HL-60 (cell line): Measurements from ENCODE around the gene PRRC1.

ENCODE experiments used
- DNase-seq, 2 experiments: peaks; one replicate each; pipeline ENCODE4 v3.0.0-alpha.2; 2010 to 2020; ENCODE audit warnings: low read depth in 1 of 2, low spot score in 1 of 2
- H3K27ac ChIP-seq: fragments of 250-450 bp; sonication (Bioruptor Pico); replicated peaks from 2 replicates; pipeline ENCODE4 v1.5.1; 2020; ENCODE audit warnings: mild to moderate bottlenecking, moderate library complexity
- H3K27me3 ChIP-seq: fragments of 250-450 bp; sonication (Bioruptor Pico); 2 replicates; pipeline ENCODE4 v1.5.1; 2021; ENCODE audit warnings: mild to moderate bottlenecking, moderate library complexity; ENCODE audit not compliant: insufficient read depth, poor library complexity, severe bottlenecking
- H3K4me3 ChIP-seq: replicated peaks from 2 replicates; pipeline ENCODE4 v1.5.1; 2011; ENCODE audit warnings: mild to moderate bottlenecking, control low read depth, low read length; ENCODE audit not compliant: insufficient read depth
- GABPA ChIP-seq: IDR thresholded peaks from 2 replicates; pipeline ENCODE4 v1.6.1; 2012; ENCODE audit warnings: low read depth
- POLR2AphosphoS5 ChIP-seq: IDR thresholded peaks from 2 replicates; pipeline ENCODE4 v1.6.1; 2012; ENCODE audit warnings: low read depth
- SPI1 ChIP-seq: IDR thresholded peaks from 2 replicates; pipeline ENCODE4 v1.6.1; 2012; ENCODE audit warnings: low read depth, mild to moderate bottlenecking, borderline replicate concordance
- TF ChIP-seq, protein P1 (sequence below): IDR thresholded peaks from 2 replicates; pipeline ENCODE4 v1.6.1; 2012; ENCODE audit warnings: low read depth; ENCODE audit not compliant: insufficient replicate concordance
- TF ChIP-seq, protein P2 (sequence below): IDR thresholded peaks from one replicate; pipeline ENCODE4 v1.5.1; 2011; ENCODE audit warnings: low read length, control low read depth, inconsistent platforms; ENCODE audit not compliant: insufficient read depth

The PRRC1 gene

DNA sequence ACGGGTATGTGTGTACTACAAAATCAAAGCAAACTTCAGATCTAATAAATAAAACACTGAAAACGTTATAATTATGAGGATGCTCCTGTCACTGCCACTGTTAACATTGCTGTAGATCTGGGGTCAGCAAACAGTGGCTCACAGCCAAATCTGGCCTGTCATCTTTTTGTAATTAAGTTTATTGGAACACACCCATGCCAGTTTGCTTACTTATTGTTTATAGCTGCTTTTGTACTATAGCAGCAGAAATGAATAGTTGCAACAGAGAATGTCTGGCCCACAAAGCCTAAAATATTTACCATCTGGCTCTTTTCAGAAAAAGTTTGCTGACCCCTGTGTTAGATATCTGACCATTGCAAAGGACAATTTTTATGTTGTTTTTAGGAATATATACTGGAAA, 32.1 kb downstream of the PRRC1 start:
- H3K4me3 ChIP-seq, result no peak overlapping the region
- no peaks in the 10 kb centered on the region for H3K27me3 ChIP-seq
- H3K27ac ChIP-seq, result no peak overlapping the region
- TF ChIP-seq, protein P1, sequence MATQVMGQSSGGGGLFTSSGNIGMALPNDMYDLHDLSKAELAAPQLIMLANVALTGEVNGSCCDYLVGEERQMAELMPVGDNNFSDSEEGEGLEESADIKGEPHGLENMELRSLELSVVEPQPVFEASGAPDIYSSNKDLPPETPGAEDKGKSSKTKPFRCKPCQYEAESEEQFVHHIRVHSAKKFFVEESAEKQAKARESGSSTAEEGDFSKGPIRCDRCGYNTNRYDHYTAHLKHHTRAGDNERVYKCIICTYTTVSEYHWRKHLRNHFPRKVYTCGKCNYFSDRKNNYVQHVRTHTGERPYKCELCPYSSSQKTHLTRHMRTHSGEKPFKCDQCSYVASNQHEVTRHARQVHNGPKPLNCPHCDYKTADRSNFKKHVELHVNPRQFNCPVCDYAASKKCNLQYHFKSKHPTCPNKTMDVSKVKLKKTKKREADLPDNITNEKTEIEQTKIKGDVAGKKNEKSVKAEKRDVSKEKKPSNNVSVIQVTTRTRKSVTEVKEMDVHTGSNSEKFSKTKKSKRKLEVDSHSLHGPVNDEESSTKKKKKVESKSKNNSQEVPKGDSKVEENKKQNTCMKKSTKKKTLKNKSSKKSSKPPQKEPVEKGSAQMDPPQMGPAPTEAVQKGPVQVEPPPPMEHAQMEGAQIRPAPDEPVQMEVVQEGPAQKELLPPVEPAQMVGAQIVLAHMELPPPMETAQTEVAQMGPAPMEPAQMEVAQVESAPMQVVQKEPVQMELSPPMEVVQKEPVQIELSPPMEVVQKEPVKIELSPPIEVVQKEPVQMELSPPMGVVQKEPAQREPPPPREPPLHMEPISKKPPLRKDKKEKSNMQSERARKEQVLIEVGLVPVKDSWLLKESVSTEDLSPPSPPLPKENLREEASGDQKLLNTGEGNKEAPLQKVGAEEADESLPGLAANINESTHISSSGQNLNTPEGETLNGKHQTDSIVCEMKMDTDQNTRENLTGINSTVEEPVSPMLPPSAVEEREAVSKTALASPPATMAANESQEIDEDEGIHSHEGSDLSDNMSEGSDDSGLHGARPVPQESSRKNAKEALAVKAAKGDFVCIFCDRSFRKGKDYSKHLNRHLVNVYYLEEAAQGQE, result no peak
- TF ChIP-seq POLR2AphosphoS5 (no peak), SPI1 (no peak), GABPA (no peak)
- TF ChIP-seq, protein P2, sequence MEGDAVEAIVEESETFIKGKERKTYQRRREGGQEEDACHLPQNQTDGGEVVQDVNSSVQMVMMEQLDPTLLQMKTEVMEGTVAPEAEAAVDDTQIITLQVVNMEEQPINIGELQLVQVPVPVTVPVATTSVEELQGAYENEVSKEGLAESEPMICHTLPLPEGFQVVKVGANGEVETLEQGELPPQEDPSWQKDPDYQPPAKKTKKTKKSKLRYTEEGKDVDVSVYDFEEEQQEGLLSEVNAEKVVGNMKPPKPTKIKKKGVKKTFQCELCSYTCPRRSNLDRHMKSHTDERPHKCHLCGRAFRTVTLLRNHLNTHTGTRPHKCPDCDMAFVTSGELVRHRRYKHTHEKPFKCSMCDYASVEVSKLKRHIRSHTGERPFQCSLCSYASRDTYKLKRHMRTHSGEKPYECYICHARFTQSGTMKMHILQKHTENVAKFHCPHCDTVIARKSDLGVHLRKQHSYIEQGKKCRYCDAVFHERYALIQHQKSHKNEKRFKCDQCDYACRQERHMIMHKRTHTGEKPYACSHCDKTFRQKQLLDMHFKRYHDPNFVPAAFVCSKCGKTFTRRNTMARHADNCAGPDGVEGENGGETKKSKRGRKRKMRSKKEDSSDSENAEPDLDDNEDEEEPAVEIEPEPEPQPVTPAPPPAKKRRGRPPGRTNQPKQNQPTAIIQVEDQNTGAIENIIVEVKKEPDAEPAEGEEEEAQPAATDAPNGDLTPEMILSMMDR, result no peak
- no peak for DNase-seq

DNA sequence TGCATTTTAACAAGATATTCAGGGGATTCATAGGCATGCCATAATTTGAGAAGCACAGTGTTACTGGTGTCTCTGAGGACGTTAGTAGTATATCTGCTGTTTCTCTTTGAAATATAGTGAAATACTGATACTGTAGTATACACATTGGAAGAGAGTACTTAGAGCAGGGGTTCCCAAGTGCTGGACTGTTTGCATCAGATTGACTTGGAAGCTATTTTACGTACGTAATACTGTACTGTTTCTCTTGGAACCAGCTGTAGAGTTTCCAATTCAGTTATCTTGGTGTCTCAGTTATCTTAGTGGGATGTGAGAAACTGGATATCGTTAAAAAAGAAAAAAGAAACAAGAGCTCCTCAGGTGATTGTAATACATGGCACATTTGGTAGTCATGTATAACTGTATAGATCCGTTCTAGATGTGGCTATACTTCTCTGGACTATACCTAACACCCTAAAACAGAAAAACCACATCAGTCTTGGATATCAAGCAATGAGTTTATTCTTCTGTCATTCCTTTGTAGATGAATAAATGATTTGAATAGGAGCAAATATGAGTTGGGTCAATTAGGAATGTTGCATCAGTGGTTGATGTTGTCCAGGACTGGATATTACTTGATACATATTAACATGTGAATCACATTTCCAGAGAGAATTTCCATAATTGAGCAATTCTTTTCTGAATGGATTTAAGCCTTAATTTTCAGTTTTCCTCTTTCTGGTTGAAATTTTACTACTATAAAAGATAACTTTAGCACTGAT, 33.4 kb downstream of the PRRC1 start:
- no peak for DNase-seq
- Histone ChIP-seq H3K27ac (no peak overlapping the region), H3K27me3 (no peaks in the 10 kb centered on the region), H3K4me3 (no peak overlapping the region)
- TF ChIP-seq POLR2AphosphoS5 (no peak), GABPA (no peak), SPI1 (no peak)
- TF ChIP-seq, protein P1, result no peak
- TF ChIP-seq, protein P2, result no peak

DNA sequence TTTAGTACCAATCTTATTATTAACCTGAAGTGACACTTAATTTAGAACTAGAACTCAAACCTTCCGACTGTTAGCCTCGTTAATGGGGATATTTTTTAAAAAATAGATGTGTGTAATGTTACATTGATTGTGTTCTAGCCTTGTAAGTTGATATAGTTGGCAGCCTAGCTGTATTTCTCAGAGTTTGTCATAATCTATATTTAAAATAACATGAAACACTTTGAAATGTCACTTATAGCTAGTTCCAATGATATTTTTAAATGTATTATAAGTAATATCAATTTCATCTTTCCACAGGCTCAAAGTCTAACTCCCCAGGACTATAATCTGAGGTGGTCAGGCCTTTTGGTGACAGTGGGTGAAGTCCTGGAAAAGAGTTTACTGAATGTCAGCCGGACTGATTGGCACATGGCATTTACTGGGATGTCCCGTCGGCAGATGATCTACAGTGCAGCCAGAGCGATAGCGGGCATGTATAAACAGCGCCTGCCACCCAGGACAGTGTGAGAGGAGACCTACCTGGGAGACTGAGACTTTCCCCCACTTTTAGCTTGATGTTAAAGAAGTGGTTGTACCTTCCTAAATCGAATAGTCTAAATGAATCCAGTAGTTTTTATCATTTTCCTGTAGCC, 34.1 kb downstream of the PRRC1 start:
- TF ChIP-seq, protein P1, result no peak
- TF ChIP-seq GABPA (no peak), POLR2AphosphoS5 (no peak), SPI1 (no peak)
- TF ChIP-seq, protein P2, result no peak
- DNase-seq, result no peak
- no peak overlapping the region for H3K27ac ChIP-seq
- no peaks in the 10 kb centered on the region for H3K27me3 ChIP-seq
- H3K4me3 ChIP-seq, result no peak overlapping the region
